GM12878 (cell line): ENCODE measurements around the gene DDIT3.

Experiments
- CTCF ChIP-seq, 3 experiments: IDR thresholded peaks in 2 of 3; conservative IDR thresholded peaks in 1 of 3; 2 replicates each; pipeline ENCODE4 v1.5.1; 2011; ENCODE audit warnings: low read depth in 3 of 3, low read length in 3 of 3, mild to moderate bottlenecking in 3 of 3, control low read depth in 2 of 3, moderate library complexity in 2 of 3, inconsistent platforms in 1 of 3, mixed read lengths in 1 of 3; ENCODE audit not compliant: control insufficient read depth in 2 of 3, insufficient read depth in 1 of 3; ENCODE audit errors: extremely low read depth in 1 of 3
- EP300 ChIP-seq, 2 experiments: fragments of 150-350 bp in 1 of 2; IDR thresholded peaks; 2 replicates each; pipeline ENCODE4 v1.6.1; 2011 to 2012; ENCODE audit warnings: low read depth in 2 of 2, low read length in 2 of 2, borderline replicate concordance in 1 of 2, improper control_type of control experiment in 1 of 2, inconsistent platforms in 1 of 2; ENCODE audit not compliant: control insufficient read depth in 1 of 2
- EZH2 ChIP-seq: IDR thresholded peaks from 2 replicates; pipeline ENCODE4 v1.6.1; 2012; ENCODE audit warnings: low read depth, mild to moderate bottlenecking, control low read depth, inconsistent platforms, low read length, borderline replicate concordance; ENCODE audit not compliant: control insufficient read depth
- FOXK2 ChIP-seq: fragments of 450-650 bp; IDR thresholded peaks from 2 replicates; pipeline ENCODE4 v1.6.1; 2017; ENCODE audit warnings: mild to moderate bottlenecking, moderate library complexity
- MAX ChIP-seq: IDR thresholded peaks from 2 replicates; pipeline ENCODE4 v1.6.1; 2012; ENCODE audit warnings: low read depth, low read length, improper control_type of control experiment
- PML ChIP-seq: IDR thresholded peaks from 2 replicates; pipeline ENCODE4 v1.6.1; 2012; ENCODE audit warnings: low read length, inconsistent platforms
- POLR2A ChIP-seq: IDR thresholded peaks from 2 replicates; pipeline ENCODE4 v1.6.1; 2011; ENCODE audit warnings: low read depth, mild to moderate bottlenecking, low read length
- REST ChIP-seq: IDR thresholded peaks from 2 replicates; pipeline ENCODE4 v1.6.1; 2012; ENCODE audit warnings: mild to moderate bottlenecking, low read depth, low read length
- SMC3 ChIP-seq: IDR thresholded peaks from 2 replicates; pipeline ENCODE4 v1.6.1; 2011; ENCODE audit warnings: low read length, improper control_type of control experiment, borderline replicate concordance
- SPI1 ChIP-seq: IDR thresholded peaks from 2 replicates; pipeline ENCODE4 v1.6.1; 2011; ENCODE audit warnings: low read depth, mild to moderate bottlenecking, low read length, moderate library complexity, borderline replicate concordance; ENCODE audit not compliant: insufficient read depth
- TARDBP ChIP-seq: IDR thresholded peaks from 2 replicates; pipeline ENCODE4 v1.6.1; 2016; ENCODE audit warnings: borderline replicate concordance

- no peak for TF ChIP-seq POLR2A
- TF ChIP-seq REST, result no peak
- no peak for TF ChIP-seq EZH2
- no peak for TF ChIP-seq SPI1
- no peak for TF ChIP-seq MAX
- TF ChIP-seq SMC3, result no peak
- no peak for TF ChIP-seq CTCF (IDR thresholded peaks at IDR 0.05 in 2 of 3, conservative IDR thresholded peaks at IDR 0.05 in 1 of 3; ENCODE audit: control insufficient read depth in 2 of 3, extremely low read depth in 1 of 3, insufficient read depth in 1 of 3, low read depth in 3 of 3, low read length in 3 of 3)
- TF ChIP-seq TARDBP, result no peak
- no peak for TF ChIP-seq EP300 (IDR thresholded peaks at IDR 0.05; ENCODE audit: borderline replicate concordance in 1 of 2, control insufficient read depth in 1 of 2, low read depth in 2 of 2, low read length in 2 of 2)
- no peak for TF ChIP-seq PML
- TF ChIP-seq FOXK2, result no peak
Measured at GRCh38 chr12:57467212-57467874, 53.0 kb downstream of the DDIT3 start.
